Measurements from ENCODE around the gene NUDT12.

Gene NUDT12

DNA sequence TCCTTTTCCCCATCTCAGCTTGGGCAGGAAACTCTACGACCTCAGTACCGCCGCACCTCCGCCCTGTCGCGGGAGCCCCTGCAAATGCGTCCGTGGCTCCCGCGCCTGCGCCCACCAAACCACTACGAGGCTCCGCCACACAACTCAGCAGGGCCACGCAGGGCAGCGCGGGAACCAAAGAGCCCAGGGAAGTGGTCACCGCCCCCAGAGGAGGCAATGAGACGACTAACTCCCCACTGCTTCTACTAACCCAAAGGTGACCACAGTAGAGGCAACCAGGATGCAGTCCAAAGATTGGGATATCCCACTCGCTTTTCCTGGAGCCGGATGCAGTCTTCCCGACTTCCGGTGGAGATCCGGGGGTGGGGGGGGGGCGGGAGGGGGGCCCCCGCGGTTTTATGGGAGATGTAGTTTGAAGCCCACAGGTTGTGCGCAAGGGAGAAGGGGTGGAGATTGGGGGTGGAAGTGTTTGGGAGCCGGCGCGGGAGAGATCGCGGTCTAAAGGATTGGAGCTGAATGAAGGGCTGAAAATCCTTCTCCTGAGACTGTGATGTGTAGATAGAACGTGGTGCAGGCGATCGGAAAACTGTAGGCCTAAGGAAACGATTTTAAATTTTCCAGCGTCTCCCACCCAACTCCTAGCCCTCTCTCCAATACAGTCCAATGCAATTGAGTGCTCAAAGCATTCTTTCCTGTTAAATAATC lies at the start of gene NUDT12:
Gene NUDT12, minus strand, starts transcription at position 337 of the 705 bp plus-strand sequence. CDS start 2,541 bp downstream, outside the sequence.
- peak; percentile 50 for DNase-seq

DNA sequence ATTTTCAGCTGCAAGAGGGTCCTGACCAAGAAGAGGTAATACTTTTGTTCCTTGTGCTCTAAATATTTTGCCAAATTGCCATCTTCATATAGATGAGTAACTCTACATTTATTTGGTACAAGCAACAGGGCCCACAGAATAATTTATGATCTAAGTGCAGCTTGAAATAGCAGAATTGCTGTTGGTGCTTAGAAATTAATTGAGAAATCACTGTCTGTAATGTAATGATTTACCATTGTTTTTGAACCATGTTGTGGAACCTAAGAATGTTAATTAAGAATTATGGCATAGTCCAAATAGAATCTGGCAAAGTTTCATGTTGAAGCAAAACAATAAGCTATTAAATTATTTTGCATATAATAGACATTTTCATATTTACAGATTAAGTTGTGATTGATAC lies 44.8 kb upstream of the NUDT12 start:
- DNase-seq = no peak

DNA sequence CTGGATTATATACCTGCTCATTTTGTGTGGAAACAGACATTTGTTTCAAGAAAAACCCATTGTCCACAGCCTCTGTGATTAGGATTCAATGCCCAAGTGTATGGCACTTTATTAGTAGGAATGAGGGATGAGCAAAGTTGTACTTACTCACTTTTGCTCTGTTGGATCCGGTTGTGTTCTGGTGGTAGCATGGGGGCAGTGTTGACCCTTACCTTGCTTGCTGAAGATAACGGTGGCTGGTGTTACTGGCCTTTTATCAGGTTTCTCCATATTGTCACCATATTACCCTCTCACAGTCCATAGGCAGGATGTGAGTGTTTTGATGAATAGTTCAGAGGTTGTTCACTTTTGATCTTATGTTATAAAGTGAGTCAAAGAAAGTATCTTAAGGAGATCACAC lies 42.7 kb upstream of the NUDT12 start:
- DNase-seq = no peak

DNA sequence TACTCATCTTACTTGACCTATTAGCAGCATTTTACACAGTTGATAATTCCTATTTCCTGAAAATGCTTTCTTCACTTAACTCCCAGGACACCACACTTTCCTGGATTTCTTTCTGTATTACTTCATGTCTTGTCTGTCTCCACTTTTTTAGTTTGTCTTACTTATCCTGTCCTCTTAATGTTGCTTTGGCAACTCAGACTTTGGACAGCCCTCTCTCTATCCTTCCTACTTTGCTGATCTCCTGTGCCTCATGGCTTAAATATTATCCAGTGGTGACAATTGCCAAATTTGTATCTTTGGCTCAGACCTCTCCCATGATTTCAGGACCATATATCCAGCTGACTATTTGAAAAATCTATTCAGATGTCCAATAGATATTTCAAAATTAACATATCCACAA lies 39.8 kb upstream of the NUDT12 start:
- no peak for DNase-seq

DNA sequence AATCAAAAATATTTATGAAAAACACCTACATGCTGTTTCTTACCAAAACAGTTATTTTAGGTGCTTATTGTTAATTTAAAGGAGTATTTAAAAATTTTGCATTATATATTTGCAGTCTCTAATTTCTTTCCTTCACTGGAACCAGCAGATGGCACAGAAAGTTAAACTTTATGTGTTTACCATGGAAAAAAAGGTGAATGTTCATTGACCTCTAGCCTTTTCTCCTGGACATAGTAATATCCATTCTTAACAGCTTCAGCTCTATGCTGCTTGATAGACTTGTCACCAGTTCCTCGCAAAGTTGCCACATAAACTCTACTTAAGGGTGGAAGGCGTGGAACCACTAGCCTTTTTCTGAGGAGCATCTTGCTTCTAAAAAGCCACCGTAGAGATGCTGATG lies 38.7 kb upstream of the NUDT12 start:
- no peak for DNase-seq

- DNase-seq = no peak
These were observed 37.5 kb upstream of the NUDT12 start for GRCh38 chr5:103600086-103600485.

DNA sequence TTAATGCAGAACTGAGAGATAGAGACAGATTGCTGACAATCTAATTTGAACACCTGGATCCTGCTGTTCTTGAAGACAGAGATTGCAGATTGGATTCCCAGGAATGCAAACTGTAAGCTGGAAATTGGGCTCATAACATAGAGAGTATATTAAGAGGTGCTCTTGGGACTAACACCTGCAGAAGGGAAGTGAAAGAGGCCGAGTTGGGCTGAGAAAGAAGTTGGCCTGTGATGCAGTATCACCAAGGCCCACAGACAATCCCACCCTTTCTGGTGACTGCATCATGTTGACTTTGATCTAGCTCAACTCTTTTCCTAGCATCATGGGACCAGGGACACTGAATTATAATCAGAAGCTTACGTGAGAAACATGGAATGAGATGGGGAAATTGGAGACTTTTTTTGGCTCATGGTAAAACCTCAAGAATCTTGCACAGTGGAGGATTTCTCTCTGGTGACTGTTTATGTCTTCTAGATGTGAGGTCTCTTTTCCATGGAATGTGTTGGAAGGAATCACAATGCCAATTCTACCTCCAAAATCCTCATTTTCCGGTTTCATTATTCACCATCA lies 36.5 kb upstream of the NUDT12 start:
- DNase-seq = no peak

DNA sequence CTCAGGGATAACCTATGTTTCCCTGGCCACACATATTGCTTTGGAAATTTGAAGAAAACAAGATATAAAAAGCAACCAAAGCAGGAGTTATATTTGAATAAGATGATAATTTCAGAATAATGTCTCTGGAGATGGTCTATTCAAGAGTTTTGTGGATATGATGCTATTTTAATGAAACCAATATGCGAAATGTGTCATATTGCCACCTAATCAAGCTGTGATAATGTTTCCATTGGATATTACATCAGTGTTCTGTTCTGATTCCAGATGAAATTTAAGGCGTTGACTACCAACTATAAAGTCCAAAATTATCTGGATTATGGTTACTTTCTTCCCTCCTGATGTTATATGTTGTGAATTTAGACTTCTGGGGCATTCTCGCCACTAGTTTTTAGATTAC lies 27.6 kb upstream of the NUDT12 start:
- DNase-seq = no peak

DNA sequence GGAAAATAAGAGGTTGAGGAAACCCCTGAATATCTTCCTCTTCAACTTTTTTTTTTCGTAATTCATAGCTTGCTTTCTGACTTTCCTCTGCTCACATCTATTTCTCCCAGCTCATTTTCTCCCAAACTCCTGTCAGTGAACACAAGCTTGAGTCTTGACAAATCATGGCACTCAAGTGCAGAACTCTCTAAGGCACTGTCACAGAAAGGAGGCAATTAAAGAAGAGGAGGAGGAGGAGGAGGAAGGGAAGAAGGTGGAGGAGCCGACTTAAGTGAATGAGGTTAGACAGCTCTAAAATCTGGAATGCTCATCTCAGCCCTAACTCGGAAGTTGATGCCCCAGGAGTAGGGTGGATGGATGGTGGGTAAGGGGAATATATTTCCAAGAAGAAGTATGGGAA lies 27.2 kb upstream of the NUDT12 start:
- no peak for DNase-seq

GRCh38 chr5:103589357-103589756 lies 26.8 kb upstream of the NUDT12 start:
- no peak for DNase-seq

- DNase-seq = peak; percentile 64
These were observed 24.7 kb upstream of the NUDT12 start for GRCh38 chr5:103587185-103587748.

- peak; percentile 69 for DNase-seq
These were observed 19.8 kb upstream of the NUDT12 start for GRCh38 chr5:103582364-103582763.

DNA sequence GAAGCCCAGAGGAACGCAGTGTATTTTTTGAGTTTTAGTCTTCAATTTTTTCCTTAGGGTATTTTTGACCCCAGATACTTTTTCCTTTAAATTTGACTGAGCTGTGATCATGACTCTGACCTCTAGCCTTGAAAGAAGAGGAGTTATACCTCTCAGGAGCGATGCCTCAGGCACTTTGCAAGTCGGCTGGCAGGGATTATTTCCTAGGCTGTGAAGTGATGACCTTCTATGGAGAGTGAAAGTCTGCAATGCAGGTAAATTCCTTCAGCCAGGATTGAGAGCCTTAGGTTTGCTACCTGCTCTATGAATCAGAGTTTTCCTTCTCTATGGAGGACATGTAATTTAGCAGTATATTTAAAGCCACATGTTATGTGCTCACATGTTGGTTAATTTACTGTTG lies 10.8 kb upstream of the NUDT12 start:
- no peak for DNase-seq

GRCh38 chr5:103572454-103572853 lies 9.9 kb upstream of the NUDT12 start:
- no peak for DNase-seq

DNA sequence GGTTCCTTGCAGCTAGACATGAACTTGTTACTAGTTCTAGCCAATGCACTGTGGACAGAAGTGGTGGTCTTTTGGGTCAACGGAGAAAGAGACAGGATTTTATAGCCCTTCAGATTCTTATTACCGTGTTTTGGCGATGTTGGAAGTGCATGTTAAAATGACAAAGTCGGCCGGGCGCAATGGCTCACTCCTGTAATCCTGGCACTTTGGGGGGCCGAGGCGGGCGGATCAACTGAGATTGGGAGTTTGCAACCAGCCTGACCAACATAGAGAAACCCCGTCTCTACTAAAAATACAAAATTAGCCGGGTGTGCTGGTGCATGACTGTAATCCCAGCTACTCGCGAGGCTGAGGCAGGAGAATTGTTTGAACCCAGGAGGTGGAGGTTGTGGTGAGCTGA lies 9.1 kb upstream of the NUDT12 start:
- no peak for DNase-seq

DNA sequence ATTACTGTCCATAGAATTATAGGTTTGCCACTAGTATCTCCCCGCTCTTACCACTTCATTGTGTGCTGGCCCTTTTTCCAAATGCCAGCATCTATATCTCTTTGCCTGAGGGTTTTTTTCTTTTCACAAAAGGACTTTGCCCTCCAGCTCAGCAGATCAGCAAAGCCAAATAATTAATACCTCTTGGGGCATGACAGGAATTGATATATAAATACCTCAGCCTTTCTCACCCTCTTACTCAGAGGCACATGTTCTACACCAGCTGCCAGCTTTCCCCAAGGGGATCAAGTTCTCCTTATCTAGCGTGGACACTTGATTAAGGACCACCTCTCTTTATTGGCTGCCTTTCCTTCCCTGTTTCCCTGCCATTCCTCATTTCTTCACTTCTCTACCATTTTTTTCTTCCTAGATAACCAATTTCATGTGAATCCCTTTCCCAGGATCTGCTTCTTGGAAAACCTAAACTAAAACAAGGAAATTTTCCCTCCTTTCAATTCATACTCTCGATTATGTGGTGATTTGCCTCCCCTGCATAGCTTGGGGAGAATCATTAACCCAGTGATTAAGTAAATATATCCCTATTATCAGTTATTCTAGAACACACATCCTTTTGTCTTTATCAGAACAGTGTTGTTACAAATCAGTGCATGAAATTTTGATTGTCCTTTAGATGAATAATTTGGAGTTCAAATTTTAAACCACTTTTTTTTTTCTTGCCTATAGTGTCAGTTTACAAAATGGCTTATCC lies 6.9 kb upstream of the NUDT12 start:
- no peak for DNase-seq

DNA sequence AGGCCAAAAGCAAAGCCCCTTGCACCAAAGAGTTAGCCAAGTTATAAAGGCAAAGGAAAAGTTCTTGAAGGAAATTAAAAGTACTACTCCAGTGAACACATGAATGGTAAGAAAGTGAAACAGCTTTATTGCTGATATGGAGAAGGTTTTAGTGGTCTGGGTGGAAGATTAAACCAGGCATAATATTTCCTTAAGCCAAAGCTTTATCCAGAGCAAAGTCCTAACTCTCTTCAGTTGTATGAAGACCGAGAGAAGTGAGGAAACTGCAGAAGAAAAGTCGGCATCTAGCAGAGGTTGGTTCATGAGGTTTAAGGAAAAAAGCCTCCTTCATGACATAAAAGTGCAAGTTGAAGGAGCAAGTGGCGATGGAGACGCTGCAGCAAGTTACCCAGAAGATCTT lies 3.1 kb upstream of the NUDT12 start:
- no peak for DNase-seq

GRCh38 chr5:103561685-103562452 lies 720 bp downstream of the NUDT12 start:
- DNase-seq = no peak

DNA sequence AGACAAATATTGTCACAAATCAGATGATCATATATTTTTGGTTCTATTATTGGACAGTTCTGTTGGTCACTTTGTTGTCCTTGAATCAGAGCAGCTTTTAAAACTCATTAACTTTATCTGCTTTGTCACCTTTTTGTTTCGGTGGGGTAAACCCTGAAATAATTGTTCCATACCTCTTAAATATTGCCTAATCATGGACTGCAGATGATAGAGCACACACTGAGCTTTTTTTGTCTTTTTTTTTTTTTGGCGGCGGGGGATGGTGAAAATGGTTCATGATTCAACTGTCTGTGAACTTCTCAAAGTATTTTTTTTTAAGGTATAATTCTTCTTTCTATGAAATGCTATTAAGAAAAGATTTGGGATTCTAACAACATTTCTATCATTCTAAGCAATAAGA lies 1.8 kb downstream of the NUDT12 start:
- DNase-seq = no peak

DNA sequence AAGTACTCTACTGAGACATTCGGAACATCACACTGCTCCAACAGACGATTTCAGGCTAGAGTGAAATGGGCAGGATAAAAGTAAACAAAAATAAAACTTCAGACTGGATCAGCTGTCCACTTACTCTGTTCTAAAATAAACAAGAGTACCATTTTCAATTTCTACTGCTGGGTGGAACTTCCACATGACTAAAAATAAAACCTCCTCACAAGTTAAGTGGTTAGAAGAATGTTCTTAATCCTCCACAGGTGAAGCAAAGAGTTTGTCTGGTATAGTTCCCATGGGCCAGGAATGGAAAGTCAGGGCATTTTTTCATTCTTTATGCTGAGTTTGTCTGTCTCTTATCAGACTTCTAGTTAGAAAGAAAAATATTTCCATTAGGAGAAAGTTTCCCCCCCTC lies 15.7 kb downstream of the NUDT12 start:
- peak; percentile 69 for DNase-seq

- DNase-seq = no peak
These were observed 20.1 kb downstream of the NUDT12 start for GRCh38 chr5:103542441-103542840.

GRCh38 chr5:103541569-103541968 lies 21.0 kb downstream of the NUDT12 start:
- no peak for DNase-seq

DNA sequence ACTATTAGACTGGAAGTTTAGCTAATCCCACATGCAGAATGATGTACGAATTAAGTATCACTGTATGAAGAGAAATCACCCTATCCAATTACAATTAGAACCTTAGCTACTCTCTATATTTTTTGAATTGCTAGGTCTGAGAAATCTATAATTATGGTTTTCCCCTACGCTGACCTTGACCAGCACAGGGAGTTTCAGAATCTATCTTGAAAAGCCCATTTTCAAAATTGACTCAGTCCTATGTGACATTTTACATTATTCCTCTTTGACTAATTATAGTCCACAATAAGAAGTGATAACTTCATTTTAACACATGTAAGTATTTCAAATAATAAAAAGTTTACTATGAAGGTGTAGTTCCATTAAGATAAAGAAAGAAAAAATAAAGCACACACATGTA lies 21.5 kb downstream of the NUDT12 start:
- no peak for DNase-seq

All from NCI-H510A treated with DMSO at 0.1 percent for 48 hours (cell line).